Measurements from ENCODE around the gene PHRF1. TPM values are rescaled to one million over a fixed set of nuclear protein-coding genes. Genes with fewer than 3 reads are reported as not detected.

The PHRF1 gene
- total and polyA plus RNA-seq, 4 donors = 2.4 to 25.2 (median 18.8) TPM

DNA sequence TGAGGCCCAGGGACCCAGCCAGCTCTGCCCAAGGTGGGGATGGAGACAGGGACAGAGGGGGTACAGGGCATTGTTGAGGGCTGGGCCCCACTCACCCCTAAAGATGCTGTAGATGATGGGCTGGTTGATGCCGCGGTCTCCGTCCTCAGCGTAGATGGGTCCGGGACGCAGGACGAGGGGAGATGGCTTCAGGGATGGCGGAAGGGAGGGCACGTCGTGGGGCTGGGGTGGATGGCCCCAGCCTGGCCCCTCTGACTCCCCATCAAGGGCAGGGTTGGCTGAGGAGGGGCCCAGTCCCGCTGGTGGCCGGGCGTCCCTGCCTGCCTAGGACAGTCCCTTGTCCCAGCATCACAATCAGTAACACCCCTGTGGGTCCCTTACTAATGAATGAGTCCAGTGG lies 43.9 kb downstream of the PHRF1 start:
- DNase-seq (ENCODE audit: low spot score) = no peak
- TF ChIP-seq HNF4G (IDR thresholded peaks at IDR 0.05) (no peak), NR2F2 (IDR thresholded peaks at IDR 0.05) (no peak), RAD21 (IDR thresholded peaks at IDR 0.05) (no peak), JUND (IDR thresholded peaks at IDR 0.05) (no peak), HNF4A (conservative IDR thresholded peaks at IDR 0.05) (no peak)
- Histone ChIP-seq H3K36me3 (ENCODE audit: control insufficient read depth in 4 of 4, insufficient read depth in 3 of 4, low read depth in 1 of 4, low read length in 3 of 4) (peaks cover 0 to 5% (median 2%) of the 10 kb centered on the region in 4 donors), H3K27me3 (ENCODE audit: control insufficient read depth in 4 of 4, insufficient read depth in 4 of 4, low read length in 3 of 4) (no peaks in the 10 kb centered on the region), H3K9ac (ENCODE audit: low read depth in 1 of 2, low read length in 2 of 2) (no peak overlapping the region), H3K9me3 (ENCODE audit: control insufficient read depth in 4 of 4, low read length in 3 of 4) (no peaks in the 10 kb centered on the region), H3K4me1 (ENCODE audit: control insufficient read depth in 4 of 4, insufficient read depth in 4 of 4, low read length in 3 of 4) (peaks cover under 1 to 32% (median 17%) of the 10 kb centered on the region in 4 donors), H3K27ac (ENCODE audit: low read depth in 1 of 2, low read length in 2 of 2) (no peak overlapping the region), H3K4me3 (ENCODE audit: low read depth in 1 of 3, low read length in 3 of 3) (no peak overlapping the region)
- WGBS = 98% methylated on average over 13 of the region's 13 CpGs

DNA sequence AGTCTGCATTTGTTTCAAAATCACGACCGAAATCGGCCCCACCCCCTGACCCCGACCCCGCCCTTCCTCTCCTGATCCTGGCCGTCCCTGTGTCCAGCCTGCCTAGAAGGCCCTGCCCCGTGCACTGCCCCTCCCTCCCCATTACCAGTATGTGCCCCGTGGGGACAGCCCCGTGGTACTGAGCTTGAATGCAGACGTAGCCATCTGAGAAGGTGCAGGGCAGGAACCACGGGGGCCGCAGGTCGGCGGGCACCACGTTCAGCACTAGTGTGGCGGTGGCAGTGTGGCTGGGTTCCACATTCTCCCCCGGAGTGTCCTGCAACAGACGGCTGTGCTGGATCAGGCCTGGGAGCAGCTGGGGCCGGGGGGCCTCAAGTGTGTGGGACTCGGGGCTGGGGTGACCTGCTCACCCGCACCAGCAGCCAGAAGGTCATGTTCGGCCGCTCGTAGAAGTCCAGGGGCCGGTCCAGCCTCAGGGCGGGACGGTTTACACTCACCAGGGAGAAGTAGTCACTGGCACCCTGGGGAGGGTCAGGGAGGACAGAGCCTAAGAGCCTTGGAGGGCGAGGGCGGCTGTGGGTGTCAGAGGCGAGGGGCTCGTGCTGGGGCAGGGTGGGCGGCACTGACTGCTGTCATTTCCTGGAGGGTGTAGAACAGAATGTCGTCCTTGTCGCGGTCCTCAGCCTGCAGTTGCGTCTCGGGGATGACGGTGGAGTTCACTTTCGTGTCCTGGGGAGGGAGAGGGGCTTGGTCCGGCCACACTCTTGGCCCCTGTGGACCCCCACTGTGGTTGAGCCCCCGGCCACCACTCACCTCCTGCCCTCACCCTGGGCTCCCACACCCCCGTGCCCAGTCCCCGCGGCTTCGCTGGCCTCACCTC lies 44.9 kb downstream of the PHRF1 start:
- Histone ChIP-seq H3K4me1 (ENCODE audit: control insufficient read depth in 4 of 4, insufficient read depth in 4 of 4, low read length in 3 of 4) (peaks cover 4 to 29% (median 15%) of the 10 kb centered on the region in 4 donors), H3K9me3 (ENCODE audit: control insufficient read depth in 4 of 4, low read length in 3 of 4) (no peaks in the 10 kb centered on the region), H3K4me3 (ENCODE audit: low read depth in 1 of 3, low read length in 3 of 3) (no peak overlapping the region), H3K27me3 (ENCODE audit: control insufficient read depth in 4 of 4, insufficient read depth in 4 of 4, low read length in 3 of 4) (no peaks in the 10 kb centered on the region), H3K27ac (ENCODE audit: low read depth in 1 of 2, low read length in 2 of 2) (no peak overlapping the region), H3K9ac (ENCODE audit: low read depth in 1 of 2, low read length in 2 of 2) (no peak overlapping the region), H3K36me3 (ENCODE audit: control insufficient read depth in 4 of 4, insufficient read depth in 3 of 4, low read depth in 1 of 4, low read length in 3 of 4) (peaks cover 0 to 5% (median 2%) of the 10 kb centered on the region in 4 donors)
- 81% methylated on average over 45 of the region's 45 CpGs for WGBS
- no peak for DNase-seq (ENCODE audit: low spot score)
- no peak for TF ChIP-seq HNF4A (conservative IDR thresholded peaks at IDR 0.05)
- TF ChIP-seq, protein P1, sequence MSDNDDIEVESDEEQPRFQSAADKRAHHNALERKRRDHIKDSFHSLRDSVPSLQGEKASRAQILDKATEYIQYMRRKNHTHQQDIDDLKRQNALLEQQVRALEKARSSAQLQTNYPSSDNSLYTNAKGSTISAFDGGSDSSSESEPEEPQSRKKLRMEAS (IDR thresholded peaks at IDR 0.05) = no peak
- TF ChIP-seq NR2F2 (IDR thresholded peaks at IDR 0.05) = no peak
- TF ChIP-seq GABPA (IDR thresholded peaks at IDR 0.05 in 1 of 2, conservative IDR thresholded peaks at IDR 0.05 in 1 of 2) = no peak

DNA sequence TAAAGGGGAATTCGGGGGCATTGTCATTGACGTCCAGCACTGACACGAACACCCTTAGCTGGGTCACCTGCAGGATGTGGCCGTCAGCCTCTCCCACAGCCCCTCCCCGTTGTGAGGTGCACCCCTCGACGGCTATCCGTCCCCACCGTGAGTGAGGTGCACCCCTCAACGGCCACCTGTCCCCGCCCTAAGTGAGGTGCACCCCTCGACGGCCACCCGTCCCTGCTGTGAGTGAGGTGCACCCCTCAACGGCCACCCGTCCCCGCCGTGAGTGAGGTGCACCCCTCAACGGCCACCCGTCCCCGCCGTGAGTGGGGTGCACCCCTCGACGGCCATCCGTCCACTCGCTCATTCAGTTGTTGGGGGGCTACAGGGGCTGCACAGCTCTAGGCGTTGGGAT lies 45.6 kb downstream of the PHRF1 start:
- no peak for DNase-seq (ENCODE audit: low spot score)
- peaks cover 0 to 5% (median 2%) of the 10 kb centered on the region in 4 donors for H3K36me3 ChIP-seq (ENCODE audit: control insufficient read depth in 4 of 4, insufficient read depth in 3 of 4, low read depth in 1 of 4, low read length in 3 of 4)
- H3K27me3 ChIP-seq (ENCODE audit: control insufficient read depth in 4 of 4, insufficient read depth in 4 of 4, low read length in 3 of 4) = no peaks in the 10 kb centered on the region
- 89% methylated on average over 27 of the region's 27 CpGs for WGBS
- no peaks in the 10 kb centered on the region for H3K9me3 ChIP-seq (ENCODE audit: control insufficient read depth in 4 of 4, low read length in 3 of 4)
- TF ChIP-seq GABPA (IDR thresholded peaks at IDR 0.05 in 1 of 2, conservative IDR thresholded peaks at IDR 0.05 in 1 of 2) = no peak
- TF ChIP-seq TAF1 (conservative IDR thresholded peaks at IDR 0.05) = no peak
- TF ChIP-seq, protein P1 (IDR thresholded peaks at IDR 0.05) = no peak
- TF ChIP-seq YY1 (IDR thresholded peaks at IDR 0.05) = no peak
- TF ChIP-seq, protein P2, sequence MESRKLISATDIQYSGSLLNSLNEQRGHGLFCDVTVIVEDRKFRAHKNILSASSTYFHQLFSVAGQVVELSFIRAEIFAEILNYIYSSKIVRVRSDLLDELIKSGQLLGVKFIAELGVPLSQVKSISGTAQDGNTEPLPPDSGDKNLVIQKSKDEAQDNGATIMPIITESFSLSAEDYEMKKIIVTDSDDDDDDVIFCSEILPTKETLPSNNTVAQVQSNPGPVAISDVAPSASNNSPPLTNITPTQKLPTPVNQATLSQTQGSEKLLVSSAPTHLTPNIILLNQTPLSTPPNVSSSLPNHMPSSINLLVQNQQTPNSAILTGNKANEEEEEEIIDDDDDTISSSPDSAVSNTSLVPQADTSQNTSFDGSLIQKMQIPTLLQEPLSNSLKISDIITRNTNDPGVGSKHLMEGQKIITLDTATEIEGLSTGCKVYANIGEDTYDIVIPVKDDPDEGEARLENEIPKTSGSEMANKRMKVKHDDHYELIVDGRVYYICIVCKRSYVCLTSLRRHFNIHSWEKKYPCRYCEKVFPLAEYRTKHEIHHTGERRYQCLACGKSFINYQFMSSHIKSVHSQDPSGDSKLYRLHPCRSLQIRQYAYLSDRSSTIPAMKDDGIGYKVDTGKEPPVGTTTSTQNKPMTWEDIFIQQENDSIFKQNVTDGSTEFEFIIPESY (IDR thresholded peaks at IDR 0.05) = no peak
- TF ChIP-seq, protein P3, sequence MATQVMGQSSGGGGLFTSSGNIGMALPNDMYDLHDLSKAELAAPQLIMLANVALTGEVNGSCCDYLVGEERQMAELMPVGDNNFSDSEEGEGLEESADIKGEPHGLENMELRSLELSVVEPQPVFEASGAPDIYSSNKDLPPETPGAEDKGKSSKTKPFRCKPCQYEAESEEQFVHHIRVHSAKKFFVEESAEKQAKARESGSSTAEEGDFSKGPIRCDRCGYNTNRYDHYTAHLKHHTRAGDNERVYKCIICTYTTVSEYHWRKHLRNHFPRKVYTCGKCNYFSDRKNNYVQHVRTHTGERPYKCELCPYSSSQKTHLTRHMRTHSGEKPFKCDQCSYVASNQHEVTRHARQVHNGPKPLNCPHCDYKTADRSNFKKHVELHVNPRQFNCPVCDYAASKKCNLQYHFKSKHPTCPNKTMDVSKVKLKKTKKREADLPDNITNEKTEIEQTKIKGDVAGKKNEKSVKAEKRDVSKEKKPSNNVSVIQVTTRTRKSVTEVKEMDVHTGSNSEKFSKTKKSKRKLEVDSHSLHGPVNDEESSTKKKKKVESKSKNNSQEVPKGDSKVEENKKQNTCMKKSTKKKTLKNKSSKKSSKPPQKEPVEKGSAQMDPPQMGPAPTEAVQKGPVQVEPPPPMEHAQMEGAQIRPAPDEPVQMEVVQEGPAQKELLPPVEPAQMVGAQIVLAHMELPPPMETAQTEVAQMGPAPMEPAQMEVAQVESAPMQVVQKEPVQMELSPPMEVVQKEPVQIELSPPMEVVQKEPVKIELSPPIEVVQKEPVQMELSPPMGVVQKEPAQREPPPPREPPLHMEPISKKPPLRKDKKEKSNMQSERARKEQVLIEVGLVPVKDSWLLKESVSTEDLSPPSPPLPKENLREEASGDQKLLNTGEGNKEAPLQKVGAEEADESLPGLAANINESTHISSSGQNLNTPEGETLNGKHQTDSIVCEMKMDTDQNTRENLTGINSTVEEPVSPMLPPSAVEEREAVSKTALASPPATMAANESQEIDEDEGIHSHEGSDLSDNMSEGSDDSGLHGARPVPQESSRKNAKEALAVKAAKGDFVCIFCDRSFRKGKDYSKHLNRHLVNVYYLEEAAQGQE (IDR thresholded peaks at IDR 0.05) = no peak
- peaks cover 4 to 23% (median 12%) of the 10 kb centered on the region in 4 donors for H3K4me1 ChIP-seq (ENCODE audit: control insufficient read depth in 4 of 4, insufficient read depth in 4 of 4, low read length in 3 of 4)
- H3K27ac ChIP-seq (ENCODE audit: low read depth in 1 of 2, low read length in 2 of 2) = no peak overlapping the region
- no peak overlapping the region for H3K4me3 ChIP-seq (ENCODE audit: low read depth in 1 of 3, low read length in 3 of 3)
- no peak overlapping the region for H3K9ac ChIP-seq (ENCODE audit: low read depth in 1 of 2, low read length in 2 of 2)
